Measurements from ENCODE around the gene EPG5.
"Not testable (repeated sequence)": the region's sequence is repeated elsewhere in the genome, so short reads cannot be mapped to it uniquely, and the experiment has no call there.

Gene EPG5

DNA sequence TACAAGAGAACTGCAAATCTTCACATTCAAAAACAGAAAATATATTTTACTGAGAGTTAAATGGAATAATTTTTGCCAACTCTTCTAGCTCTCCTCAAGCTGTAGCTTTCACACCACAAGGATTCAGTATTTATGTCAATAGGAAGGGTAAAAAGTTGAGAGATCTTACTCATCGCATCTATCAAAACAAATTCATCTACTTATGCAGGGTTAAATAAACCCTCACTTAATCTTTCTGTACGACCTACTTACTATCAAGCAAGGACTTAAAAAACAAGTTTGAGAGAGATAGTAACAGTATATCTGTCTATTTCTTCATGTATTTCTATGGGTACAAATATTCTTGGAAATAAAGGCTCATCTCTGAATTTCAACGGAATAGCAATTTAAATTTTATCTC, 106.2 kb downstream of the EPG5 start:
- DNase-seq: no peak

DNA sequence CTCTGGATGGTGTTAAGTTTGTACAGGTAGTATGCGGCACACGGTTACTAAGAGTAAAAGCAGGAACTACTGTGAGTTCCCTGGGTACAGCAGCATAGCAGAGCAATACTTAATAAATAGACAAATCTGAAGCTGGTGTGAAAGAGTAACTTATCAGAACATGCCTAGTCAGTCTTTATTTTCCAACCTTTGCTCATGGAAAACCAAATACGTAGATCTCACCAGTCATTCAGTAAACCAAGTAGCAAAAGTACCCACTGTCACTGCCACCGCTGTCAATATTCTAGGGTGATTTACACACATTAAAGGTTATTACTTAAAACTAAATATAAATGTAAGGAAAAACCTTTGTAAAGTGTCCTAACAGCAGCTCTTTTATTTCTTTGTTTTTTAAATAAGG, 106.6 kb downstream of the EPG5 start:
- no peak for DNase-seq

DNA sequence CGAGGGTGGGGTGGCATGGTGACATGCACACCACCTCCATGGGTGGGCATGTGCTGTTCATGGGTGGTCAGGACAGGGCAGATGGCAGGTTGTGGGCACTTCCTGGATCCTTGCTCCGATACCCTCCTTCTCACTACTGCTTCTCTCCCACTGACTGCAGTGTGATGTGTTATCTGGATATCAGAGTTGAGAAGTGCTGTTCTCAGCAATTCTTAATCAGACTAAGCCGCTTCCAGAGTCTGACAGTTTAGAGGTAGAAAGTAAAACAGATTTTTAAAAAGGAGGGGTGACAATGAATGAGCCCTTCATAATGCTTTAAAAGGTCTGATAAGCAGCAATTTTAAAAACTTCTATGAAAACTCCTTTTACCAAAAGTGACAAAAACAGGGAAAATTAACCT, 107.8 kb downstream of the EPG5 start:
- no peak for DNase-seq

DNA sequence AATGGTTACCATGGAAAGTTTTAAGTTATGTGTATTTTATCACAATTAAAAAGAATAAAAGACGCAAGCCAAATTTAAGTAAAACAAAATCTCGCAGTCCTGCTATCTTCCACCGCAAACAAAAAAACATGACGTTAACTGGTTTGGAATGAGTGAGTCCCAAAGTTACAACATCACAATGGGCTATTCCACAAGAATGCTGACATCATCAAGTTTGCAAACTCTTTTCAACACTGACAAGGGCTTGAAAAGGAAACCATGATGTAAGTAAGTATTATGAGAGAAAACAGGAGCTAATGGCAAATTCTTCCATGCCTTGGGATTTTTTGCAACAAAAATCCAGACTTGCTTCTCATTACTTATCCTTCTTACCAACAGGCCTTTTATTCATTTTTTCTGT, 110.6 kb downstream of the EPG5 start:
- no peak for DNase-seq

DNA sequence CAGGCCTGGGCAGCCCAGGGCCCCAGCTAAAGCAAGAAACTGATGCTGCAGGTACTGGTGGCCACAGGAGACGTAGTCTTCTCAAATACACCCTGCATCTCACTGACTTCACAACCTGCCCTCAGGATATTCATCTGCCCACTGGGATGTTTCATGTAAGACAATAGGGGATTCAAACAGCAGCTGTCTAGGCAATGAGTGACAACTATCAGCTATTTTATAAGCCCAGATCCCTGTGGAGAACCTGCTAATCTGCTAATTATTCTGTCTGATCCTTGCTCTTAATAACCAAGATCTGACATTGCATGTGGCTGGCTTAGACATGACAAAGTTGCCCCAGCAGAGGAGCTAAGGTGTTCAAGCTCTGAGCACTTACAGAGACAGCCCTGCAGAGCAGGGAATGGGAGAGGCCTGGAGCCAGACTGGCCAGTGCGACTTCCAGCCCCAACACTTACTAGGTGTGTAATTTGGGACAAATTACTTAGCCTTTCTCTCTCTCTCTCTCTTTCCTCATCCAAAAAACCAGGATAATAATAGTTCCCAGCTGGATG, 113.0 kb downstream of the EPG5 start:
- no peak for DNase-seq

DNA sequence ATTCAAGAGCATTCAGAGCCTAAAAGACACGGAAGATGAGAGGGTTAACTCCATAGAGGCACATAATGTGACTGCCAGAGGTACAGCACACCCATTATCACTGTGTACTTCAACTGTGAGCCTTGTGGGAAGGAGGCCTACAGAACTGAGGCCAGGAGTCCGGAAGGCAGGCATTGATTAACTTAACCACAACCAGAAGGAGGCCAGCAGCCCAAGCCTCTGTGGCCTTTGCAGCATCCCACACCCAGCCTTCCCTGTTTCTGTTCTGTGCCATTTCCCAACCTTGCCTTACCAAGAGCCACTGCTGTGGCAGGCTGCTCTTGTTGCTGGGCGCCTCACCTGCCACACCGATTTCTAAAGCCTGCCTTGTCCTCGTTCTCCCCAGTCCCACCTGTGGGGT, 114.5 kb downstream of the EPG5 start:
- DNase-seq: no peak

- no peak for DNase-seq
Observed at GRCh38 chr18:45851161-45851925, 115.8 kb downstream of the EPG5 start.

DNA sequence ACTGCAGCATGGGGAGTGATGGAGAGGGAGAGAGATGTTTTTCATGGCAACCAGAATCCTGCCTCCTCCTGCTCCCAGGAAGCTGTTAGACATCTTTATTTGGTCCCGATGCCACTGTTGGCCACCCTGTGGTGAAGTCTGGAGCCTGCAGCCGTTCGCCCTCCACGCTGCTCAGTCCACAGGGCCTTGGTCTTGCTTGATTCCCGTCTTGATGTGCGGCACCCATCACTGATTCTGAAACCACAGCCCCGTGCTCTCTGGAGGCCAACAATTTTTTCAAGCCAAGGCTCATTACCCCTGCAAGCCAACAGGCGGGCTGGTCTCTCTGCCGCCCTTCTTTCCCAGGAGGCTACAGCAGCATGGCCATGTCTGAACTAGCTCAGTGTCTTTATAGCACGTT, 117.1 kb downstream of the EPG5 start:
- no peak for DNase-seq

DNA sequence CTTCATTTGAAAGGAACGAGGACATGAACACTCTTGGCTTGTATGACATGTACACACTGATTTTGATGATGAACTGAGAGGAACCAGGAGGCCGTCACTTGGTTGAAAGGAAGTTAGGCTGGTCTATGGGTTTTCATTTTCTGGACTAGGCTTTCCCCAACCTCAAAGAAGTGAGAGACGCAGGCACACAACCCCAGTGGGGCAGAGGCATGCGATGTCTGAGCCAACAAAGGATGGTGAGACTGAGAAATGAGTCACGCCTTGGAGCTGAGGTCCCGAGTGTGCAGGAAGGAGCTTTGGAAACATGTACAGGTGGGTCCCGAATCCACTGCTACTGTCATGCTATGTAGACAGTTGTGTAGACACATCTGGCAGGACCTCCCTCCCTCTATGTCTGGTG, 117.6 kb downstream of the EPG5 start:
- no peak for DNase-seq

- DNase-seq: not testable (repeated sequence)
Observed at GRCh38 chr18:45848643-45849042, 118.5 kb downstream of the EPG5 start.

DNA sequence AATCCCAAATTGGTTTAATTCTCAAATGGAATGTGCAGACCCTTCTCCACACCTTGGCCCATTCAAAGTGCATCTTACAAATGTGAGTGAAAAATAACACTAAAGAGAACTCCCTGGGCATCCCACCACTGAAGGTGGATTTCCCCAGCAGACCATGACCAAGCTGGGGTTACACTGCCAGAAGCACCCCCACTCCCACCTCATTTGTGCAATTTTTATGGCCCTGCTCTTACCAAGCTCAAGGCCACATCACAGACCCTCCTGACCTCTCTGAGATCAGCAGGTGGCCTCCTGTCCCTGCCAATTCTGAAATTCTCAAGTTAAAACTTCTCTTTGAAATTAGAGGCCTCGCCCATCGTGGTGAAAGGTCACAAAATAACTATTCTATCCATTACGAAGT, 120.0 kb downstream of the EPG5 start:
- DNase-seq: no peak

DNA sequence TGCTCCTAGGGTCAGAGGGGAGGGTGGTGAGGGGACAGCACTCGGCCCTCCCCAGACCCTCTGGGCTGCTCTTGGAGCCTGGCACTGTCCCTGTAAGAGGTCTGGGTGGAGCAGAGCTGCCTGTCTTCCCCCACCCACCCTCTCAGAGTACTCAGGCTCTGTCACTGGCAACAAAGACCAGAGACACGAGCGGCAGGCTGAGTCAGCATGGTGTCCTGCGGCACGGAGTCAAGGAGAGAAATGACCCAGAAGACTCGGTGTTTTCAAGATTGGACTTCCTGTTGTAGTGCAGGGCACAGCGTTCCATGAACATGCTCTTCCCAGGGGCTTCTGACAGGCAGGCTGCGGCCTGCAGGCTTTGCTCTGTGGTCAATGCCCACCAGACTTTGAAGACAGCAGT, 121.7 kb downstream of the EPG5 start:
- DNase-seq: no peak

DNA sequence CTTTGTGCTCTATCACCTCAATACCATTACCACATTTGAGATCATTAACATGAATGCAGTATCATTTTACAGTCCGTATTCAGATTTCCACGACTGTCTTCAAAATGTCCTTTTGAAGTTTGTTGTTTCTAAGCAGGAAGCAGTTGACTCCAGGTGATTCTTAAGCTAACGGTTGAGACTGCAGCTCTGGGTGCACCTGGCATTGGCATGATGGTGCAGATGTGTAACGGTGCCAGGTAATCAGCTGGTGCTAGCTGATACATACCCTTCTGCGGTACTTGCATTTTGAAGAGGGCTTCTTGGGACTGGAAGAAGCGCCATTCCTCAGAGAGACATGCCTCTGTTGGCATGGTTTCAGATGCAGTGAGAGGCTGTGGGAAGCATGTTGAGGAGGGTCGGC, 122.2 kb downstream of the EPG5 start:
- DNase-seq: no peak

GRCh38 chr18:45843019-45843418, 124.1 kb downstream of the EPG5 start:
- no peak for DNase-seq

DNA sequence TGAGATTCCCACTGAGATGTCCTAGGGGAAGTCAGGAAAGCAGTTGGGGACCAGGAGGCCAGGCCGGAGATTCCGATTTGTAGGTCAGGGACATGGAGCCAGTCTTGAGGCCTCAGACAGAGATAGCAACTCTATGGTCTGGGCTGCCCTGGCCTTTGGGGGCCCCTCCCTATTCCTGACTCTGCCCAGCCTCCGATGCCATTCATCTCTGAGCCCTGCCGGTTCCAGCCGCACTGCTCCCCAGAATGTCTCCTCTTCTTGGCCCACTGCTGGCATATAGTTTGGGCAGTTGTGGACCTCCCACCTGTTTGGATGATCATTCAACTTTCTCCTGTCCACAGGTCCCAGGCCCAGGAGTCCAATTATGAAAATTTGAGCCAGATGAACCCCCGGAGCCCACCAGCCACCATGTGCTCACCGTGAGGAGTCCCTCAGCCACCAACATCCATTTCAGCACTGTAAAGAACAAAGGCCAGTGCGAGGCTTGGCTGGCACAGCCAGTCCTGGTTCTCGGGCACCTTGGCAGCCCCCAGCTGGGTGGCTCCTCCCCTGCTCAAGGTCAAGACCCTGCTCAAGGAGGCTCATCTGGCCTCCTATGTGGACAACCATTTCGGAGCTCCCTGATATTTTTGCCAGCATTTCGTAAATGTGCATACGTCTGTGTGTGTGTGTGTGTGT, 125.2 kb downstream of the EPG5 start:
- DNase-seq: no peak

DNA sequence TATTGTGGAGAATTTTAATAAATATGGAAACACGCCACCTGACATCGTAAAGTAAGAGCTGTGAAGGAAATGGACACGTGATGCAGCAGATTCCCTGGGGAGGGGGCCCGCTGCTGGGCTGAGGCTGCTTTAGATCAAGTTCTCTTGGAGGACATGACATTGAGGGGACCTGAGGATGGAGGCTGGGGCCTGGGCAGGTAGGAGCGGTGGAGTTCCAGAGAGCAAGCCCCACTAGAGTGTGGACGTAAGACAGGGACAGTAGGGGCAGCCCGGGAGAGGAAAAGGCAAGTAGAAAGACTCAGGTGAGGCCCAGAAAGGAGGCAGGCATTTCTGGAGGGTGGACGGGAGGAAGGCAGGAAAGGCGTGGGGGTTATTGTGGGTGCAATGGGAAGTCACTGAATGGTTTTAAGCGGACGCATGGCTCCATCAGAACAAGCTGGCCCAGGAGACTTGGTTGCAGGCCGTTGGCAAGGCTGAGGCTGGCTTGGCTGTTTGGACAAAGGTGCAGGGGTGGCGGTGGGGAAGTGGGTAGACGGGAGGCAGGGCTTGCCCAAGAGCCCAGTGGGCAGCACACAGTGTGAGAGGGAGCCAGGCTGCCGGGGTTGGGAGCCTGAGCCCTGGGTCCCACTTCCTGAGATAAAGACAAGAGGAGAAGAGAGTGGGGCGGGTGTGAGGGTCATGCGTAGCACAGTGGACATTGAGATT, 125.9 kb downstream of the EPG5 start:
- no peak for DNase-seq

DNA sequence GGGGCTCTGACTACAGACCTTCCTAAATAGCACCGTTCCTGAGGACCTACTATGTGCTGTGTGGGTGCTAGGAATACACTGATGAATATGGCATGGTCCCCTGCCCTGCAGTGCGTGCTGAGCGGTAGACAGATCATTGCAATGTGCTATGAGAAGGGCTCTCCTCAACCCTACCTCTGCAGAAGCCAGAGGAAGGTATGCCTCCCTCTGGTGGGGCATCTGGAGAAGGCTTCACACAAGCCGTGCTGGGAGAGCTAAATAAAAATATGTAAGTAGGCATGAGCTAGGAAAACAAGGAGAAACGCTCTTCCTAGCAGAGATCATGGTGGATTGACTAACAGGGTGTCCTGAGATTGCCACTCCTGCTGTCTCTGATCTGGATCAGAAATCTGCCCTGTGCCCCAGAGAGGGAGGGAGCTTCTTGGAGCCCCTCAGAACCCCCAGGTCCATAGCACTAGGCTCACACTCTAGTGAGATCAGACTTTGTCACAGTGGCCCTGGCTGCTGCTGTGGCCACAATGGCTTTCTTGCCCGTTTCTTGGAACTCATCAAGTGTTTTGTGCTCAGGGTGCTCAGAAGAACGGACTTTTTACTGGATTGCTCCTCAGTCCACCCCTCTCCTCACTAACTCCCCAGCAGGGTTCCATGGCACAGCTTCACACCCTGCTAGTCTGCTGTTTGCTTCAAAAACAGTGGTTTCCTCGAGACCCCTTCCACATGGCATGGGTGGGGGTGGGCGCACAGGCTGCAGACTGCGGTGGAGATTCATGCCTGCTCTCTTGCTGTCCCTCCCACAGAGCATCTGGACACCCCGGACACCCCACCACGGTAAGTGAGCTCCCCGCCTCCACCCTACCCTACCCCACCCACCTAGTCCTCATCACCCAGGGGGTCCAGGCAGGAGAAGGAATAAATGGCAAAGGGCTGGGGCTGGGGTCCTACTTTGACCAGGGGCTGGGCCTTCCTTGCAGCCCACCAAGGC, 127.4 kb downstream of the EPG5 start:
- no peak for DNase-seq

GRCh38 chr18:45838302-45839070, 128.6 kb downstream of the EPG5 start:
- no peak for DNase-seq

DNA sequence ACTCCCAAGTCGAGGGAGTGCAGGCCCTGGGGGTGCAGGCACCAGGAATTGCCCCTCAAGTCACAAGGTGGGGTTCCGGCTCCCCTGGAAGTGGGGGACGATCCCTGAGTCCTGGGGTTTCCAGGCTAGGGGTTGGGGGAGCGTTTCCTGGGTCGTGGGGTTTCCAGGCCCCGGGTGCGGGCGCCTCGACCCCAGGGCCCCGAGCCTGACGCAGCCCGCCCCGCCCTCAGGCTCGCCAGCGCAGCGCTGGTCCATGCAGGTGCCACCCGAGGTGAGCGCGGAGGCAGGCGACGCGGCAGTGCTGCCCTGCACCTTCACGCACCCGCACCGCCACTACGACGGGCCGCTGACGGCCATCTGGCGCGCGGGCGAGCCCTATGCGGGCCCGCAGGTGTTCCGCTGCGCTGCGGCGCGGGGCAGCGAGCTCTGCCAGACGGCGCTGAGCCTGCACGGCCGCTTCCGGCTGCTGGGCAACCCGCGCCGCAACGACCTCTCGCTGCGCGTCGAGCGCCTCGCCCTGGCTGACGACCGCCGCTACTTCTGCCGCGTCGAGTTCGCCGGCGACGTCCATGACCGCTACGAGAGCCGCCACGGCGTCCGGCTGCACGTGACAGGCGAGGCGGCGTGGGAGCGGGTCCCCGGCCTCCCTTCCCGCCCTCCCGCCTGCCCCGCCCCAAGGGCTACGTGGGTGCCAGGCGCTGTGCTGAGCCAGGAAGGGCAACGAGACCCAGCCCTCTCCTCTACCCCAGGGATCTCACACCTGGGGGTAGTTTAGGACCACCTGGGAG, 129.7 kb downstream of the EPG5 start:
- DNase-seq: peak; percentile 54

DNA sequence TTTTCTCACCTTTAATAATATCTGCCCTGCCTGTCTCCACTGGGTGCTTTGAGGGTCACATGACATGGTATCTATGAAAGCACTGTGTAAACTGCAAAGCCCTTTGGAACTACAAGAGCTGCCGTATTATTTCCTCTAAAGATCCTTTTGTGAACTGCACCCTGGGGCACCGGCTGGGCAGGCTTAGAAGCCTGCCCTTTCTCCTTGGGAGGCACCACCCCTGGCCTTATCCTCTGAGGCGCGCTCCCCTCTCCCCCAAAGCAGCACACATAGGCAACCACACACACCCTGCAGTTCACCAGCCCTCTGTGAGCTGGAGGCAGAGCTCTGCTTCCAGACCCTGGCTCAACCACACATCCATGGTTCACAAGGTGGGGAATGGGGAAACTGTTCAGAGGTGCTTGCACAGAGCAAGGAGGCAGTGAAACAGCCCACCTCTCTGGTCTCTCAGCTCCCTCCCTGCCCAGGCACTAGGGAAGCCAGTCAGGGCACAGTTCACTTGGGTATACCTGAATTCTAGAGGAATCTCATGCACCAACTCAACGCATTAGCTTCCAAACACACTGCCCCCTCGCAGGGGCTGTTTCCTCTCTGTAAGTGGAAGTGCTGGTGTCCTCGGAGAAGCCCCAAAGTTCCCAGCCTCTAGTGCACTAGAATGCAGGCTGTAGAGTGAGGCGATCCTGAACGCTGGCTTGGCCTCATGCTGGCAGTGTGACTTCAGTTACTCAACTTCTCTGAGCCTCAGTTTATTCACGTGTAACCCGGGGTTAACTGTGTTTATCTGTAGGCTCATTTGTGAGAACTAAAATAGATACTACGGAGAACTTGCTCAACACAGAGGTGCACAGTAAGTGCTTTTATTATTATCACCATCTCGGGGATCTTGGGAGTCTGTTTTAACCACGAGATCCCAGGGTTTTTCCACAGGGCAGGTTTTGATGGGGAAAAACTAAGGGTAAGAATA, 130.6 kb downstream of the EPG5 start:
- DNase-seq: no peak

All from CD4-positive, alpha-beta T cell treated with Interleukin-15 for 1 hour (primary cell).